Mucosa of descending colon (tissue), 3 donors: ENCODE results near the gene PRPS2. TPM values are rescaled to one million over a fixed set of nuclear protein-coding genes. Genes with fewer than 3 reads are reported as not detected.

Experiments used
- ATAC-seq: fragments of 200-7000 bp; cut with Tn5 transposase; one replicate; pipeline ENCODE4 v1.9.1; 2020; ENCODE audit warnings: mild to moderate bottlenecking, moderate library complexity
- DNase-seq, 3 donors: peaks; one replicate each; pipeline ENCODE4 v3.0.0-alpha.2; 2020
- H3K36me3 ChIP-seq: fragments of 200-600 bp; one replicate; pipeline ENCODE4 v1.8.0; 2021; ENCODE audit warnings: low read depth, mild to moderate bottlenecking
- H3K4me1 ChIP-seq: fragments of 200-600 bp; one replicate; pipeline ENCODE4 v1.8.0; 2021; ENCODE audit warnings: low read depth, mild to moderate bottlenecking
- H3K4me3 ChIP-seq: fragments of 200-600 bp; one replicate; pipeline ENCODE4 v1.8.0; 2021; ENCODE audit warnings: mild to moderate bottlenecking
- H3K9me3 ChIP-seq: fragments of 200-600 bp; one replicate; pipeline ENCODE4 v1.8.0; 2021; ENCODE audit warnings: mild to moderate bottlenecking
- CTCF ChIP-seq: fragments of 200-600 bp; IDR thresholded peaks from one replicate; pipeline ENCODE4 v1.8.0; 2022; ENCODE audit warnings: antibody characterized with exemption, mild to moderate bottlenecking
- intact Hi-C, 2 donors: fragments of 100-400 bp; cut with DNase I in 1 of 2; cut with micrococcal nuclease in 1 of 2; formaldehyde crosslinking; loops; one replicate each; pipeline versions ENCODE4 v1.11.0 to v1.11.1; 2022; cut with DNase I, micrococcal nuclease
- long read RNA-seq, 2 donors: library from polyadenylated mRNA; unstranded; transcript quantifications; one replicate each; pipeline ENCODE4 v2.0.0, GENCODE V29; 2019 to 2021
- total RNA-seq, 3 donors: library from RNA; stranded (reverse); fragmentation: NEBNext Ultra II Directional in 2 of 3; extraction: Animal tissue kit (Norgen Biotek cat#: 25700) in 2 of 3; gene quantifications; one replicate each; pipeline versions ENCODE4 v1.2.1 to v1.2.4, GENCODE V29; 2021 to 2023
- donor health status: DM: no; HTN: no; CAD: no; lungs with moderate emphysema.
- donor health status: DM: no; HTN: no; CAD: no.
- donor health status: DM: no; HTN: yes; CAD: no.

PRPS2 gene
- total RNA-seq = 10 to 100 TPM; 37.0 to 68.5 (median 56.4) TPM
- long read RNA-seq, donor 1, transcript PRPS2-202 (7 exons, 2,511 nt) = major isoform, 93 of 106 reads
- long read RNA-seq, donor 1, transcript PRPS2-203 (7 exons, 1,348 nt) = minor isoform, 7 of 106 reads
- long read RNA-seq, donor 1, partial matches to known transcripts = 3 of 106 reads
- long read RNA-seq, donor 1, other reads (novel, unspliced or antisense) = 3 of 106 reads
- long read RNA-seq, donor 2, transcript PRPS2-202 (7 exons, 2,511 nt) = major isoform, 13 of 49 reads
- long read RNA-seq, donor 2, partial matches to known transcripts = 1 of 49 reads
- long read RNA-seq, donor 2, other reads (novel, unspliced or antisense) = 35 of 49 reads

DNA sequence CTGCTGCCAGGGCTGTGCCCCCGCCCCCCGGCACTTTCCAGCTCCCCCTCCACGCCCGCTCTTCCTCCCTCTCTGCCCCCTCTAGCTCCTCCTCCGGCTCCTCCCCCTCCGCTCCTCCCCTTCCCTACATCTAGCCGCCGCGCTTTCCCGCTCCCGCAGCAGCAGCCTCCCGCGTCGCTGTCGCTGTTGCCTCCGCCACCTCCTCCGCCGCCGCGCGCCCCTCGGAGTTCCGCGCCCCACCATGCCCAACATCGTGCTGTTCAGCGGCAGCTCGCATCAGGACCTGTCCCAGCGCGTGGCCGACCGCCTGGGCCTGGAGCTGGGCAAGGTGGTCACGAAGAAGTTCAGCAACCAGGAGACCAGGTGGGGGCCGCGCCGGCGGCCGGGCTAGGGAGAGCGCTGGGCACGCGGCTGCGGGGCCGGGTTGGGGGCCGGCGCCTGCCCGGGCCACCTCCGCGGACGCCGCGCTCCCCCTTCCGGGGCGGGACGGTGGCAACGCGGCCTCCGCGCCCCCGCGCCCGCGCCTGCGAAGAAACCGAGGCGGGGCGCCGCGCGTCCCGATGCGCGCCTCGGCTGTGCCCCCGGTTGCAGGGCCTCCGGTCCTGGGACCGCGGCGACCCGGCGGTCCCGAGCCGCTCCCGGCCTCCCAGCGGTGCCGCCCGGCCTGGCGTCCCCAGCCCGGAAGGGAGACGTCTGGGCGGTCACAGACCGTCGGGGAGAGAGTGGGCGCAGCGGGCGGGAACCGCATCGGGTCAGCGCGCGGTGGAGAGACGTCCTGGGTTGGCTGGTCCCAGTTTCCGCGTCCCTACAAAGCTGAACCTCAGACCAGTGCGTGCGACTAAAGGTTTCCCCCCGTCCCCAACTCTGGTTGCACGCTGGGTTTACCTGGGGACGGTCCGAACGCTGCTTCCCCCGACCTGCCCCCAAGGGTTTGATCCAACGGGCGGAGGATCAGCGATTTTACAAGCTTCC is at the start of gene PRPS2:
Gene PRPS2 (plus strand): TSS at position 156 of the 972 bp plus-strand sequence. CDS start 86 bp downstream, at position 242.
- TF ChIP-seq CTCF = no peak
- DNase-seq = peak; percentile 82
- no peaks in the 10 kb centered on the region for H3K36me3 ChIP-seq
- intact Hi-C loops = no loop called here
- peak; percentile 94 for ATAC-seq
- H3K9me3 ChIP-seq = no peaks in the 10 kb centered on the region
- H3K4me1 ChIP-seq = no peaks in the 10 kb centered on the region
- H3K4me3 ChIP-seq = peak within 1 kb of the TSS; percentile 38

DNA sequence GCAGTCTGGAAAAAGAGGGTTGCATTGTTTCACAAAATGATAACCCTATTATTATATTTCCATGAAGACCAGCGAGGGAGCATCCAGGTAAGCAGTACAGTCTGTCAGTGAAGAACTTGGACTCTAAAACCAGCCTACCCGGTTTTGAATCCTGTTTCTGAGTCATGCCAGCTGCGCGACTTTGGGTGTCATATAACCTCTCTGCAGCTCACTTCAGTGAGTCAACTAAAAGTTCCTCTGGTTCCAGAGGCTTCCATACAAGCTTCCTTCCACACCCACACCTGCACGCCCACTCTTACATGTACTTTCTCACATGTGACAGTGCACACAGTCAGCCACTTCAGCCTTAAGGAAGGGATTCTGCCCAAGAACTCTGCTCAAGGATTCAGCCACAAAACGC is 49.8 kb upstream of the PRPS2 start:
- H3K4me1 ChIP-seq = no peaks in the 10 kb centered on the region
- no peaks in the 10 kb centered on the region for H3K36me3 ChIP-seq
- H3K9me3 ChIP-seq = no peaks in the 10 kb centered on the region
- no peak overlapping the region for H3K4me3 ChIP-seq
- DNase-seq (no peak), ATAC-seq (no peak)
- intact Hi-C loops = no loop called here
- no peak for TF ChIP-seq CTCF

GRCh38 chrX:12747433-12747832 is 43.8 kb upstream of the PRPS2 start:
- DNase-seq (no peak), ATAC-seq (no peak)
- no peaks in the 10 kb centered on the region for H3K4me1 ChIP-seq
- H3K36me3 ChIP-seq = no peaks in the 10 kb centered on the region
- H3K4me3 ChIP-seq = no peak overlapping the region
- TF ChIP-seq CTCF = no peak
- H3K9me3 ChIP-seq = no peaks in the 10 kb centered on the region
- intact Hi-C loops = no loop called here

DNA sequence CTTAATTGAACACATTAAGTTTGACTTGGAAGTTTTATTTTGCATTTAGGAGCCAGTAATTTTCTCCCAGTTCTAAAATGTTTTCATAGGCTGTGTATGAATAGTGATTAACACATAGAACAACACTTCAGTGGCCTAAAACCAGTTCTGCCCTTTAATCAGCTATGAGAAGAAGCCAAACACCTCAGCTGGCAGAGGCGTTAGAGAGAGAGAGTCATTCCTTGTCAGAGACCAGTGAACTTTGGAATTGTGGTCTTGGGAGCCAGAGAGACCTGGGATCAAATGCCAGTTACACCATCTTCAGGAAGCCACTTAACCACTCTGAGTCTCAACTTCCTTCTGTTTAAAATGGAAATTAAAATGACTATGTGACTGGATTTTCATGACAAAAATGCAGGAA is 39.3 kb upstream of the PRPS2 start:
- TF ChIP-seq CTCF = no peak
- DNase-seq (no peak), ATAC-seq (no peak)
- intact Hi-C loops = no loop called here
- H3K9me3 ChIP-seq = no peaks in the 10 kb centered on the region
- no peaks in the 10 kb centered on the region for H3K4me1 ChIP-seq
- no peak overlapping the region for H3K4me3 ChIP-seq
- no peaks in the 10 kb centered on the region for H3K36me3 ChIP-seq

- intact Hi-C loops = no loop called here
- no peak for ATAC-seq
- no peaks in the 10 kb centered on the region for H3K9me3 ChIP-seq
- no peak overlapping the region for H3K4me3 ChIP-seq
- TF ChIP-seq CTCF = no peak
- H3K36me3 ChIP-seq = no peaks in the 10 kb centered on the region
- no peak for DNase-seq
- H3K4me1 ChIP-seq = no peaks in the 10 kb centered on the region
These were observed 37.8 kb upstream of the PRPS2 start for GRCh38 chrX:12753366-12753765.
